ENCODE data around the gene BABAM1. TPM values are rescaled to one million over a fixed set of nuclear protein-coding genes. Genes with fewer than 3 reads are reported as not detected.

BABAM1 gene
- total and polyA plus RNA-seq, 8 donors: 25.5 to 71.1 (median 33.0) TPM

- intact Hi-C loops (cut with DNase I): no loop called here
- peak within 1 kb of the TSS; percentile 47 to 65 (median 64) for H3K4me3 ChIP-seq
- peak; percentile 93 to 97 (median 94) for ATAC-seq
- H3K27ac ChIP-seq: peak within 1 kb of the TSS; percentile 77 to 91 (median 84)
- TF ChIP-seq, protein P1, sequence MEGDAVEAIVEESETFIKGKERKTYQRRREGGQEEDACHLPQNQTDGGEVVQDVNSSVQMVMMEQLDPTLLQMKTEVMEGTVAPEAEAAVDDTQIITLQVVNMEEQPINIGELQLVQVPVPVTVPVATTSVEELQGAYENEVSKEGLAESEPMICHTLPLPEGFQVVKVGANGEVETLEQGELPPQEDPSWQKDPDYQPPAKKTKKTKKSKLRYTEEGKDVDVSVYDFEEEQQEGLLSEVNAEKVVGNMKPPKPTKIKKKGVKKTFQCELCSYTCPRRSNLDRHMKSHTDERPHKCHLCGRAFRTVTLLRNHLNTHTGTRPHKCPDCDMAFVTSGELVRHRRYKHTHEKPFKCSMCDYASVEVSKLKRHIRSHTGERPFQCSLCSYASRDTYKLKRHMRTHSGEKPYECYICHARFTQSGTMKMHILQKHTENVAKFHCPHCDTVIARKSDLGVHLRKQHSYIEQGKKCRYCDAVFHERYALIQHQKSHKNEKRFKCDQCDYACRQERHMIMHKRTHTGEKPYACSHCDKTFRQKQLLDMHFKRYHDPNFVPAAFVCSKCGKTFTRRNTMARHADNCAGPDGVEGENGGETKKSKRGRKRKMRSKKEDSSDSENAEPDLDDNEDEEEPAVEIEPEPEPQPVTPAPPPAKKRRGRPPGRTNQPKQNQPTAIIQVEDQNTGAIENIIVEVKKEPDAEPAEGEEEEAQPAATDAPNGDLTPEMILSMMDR (IDR thresholded peaks at IDR 0.05): no peak
- FAIRE-seq: no peak
- no peaks in the 10 kb centered on the region for H3K4me1 ChIP-seq
- no peaks in the 10 kb centered on the region for H3K27me3 ChIP-seq
- WGBS, 2 donors: 0% methylated on average over 72 to 90 of the region's 90 CpGs
- no peaks in the 10 kb centered on the region for H3K9me3 ChIP-seq
- no peaks in the 10 kb centered on the region for H3K36me3 ChIP-seq
- peak; percentile 97 to 99 (median 98) for DNase-seq
Observed at GRCh38 chr19:17226002-17226933, 41.0 kb upstream of the BABAM1 start, which contains the start of gene OCEL1. Gene OCEL1, plus strand, starts transcription at chr19:17226226. Its CDS starts 22 bp downstream, at chr19:17226248.

DNA sequence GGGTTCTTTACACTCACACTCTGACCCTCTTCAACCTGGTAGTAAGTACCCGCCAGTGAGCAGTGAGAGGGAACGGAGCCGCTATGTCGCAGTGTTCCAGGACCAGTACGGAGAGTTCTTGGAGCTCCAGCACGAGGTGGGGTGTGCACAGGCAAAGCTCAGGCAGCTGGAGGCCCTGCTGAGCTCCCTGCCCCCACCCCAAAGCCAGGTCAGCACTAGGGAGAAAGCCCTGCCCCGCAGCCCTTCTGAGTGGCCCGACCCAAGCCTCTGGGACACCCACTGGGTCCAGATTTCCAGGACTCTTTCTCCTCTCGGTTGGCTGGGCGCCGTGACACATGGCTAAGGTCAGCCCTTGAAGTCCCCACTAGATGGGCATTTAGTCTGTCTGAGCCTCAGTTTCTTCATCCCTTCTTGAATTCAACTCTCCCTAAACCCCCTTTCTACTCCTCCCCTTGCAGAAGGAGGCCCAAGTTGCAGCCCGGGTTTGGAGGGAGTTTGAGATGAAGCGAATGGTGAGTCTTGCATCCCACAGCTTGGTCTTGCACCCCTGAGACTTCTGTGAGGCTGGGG is 39.4 kb upstream of the BABAM1 start:
- DNase-seq (peak in 2 of 6 donors; percentile 52 to 85), FAIRE-seq (no peak), ATAC-seq (peak in 1 of 4 donors; percentile 9)
- H3K36me3 ChIP-seq: peaks cover 0 to 9% (median 8%) of the 10 kb centered on the region in 3 donors
- TF ChIP-seq, protein P1 (IDR thresholded peaks at IDR 0.05): no peak
- no peaks in the 10 kb centered on the region for H3K4me1 ChIP-seq
- no peak overlapping the region for H3K4me3 ChIP-seq
- peak overlapping the region in 2 of 4 donors; percentile 4 to 17 for H3K27ac ChIP-seq
- 46 to 56% methylated on average over 13 of the region's 13 CpGs for WGBS, 2 donors
- no peaks in the 10 kb centered on the region for H3K27me3 ChIP-seq
- intact Hi-C loops (cut with DNase I): no loop called here
- H3K9me3 ChIP-seq: no peaks in the 10 kb centered on the region

DNA sequence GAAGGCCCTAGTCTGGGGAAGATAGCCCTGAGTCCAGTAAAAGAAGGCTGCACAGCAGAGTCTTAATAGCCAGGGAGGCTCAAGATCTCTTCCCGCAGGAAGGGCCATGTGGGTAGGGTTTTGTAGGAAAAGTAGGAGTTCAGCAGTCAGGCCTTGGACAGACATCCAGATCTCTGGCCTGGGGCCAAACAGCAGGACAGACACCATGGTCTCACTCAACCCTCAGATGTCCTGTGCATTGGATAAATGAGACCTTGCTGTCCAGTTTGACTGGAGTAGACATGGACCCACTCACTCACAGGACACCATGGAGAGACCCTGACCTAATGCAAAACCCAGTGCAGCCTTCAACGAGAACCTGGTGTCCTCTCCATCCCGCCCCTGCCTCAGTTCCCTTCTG is 37.4 kb upstream of the BABAM1 start:
- Histone ChIP-seq H3K27ac (no peak overlapping the region), H3K9me3 (no peaks in the 10 kb centered on the region), H3K36me3 (peaks cover 0 to 11% (median 8%) of the 10 kb centered on the region in 3 donors), H3K27me3 (no peaks in the 10 kb centered on the region), H3K4me1 (peaks cover 0 to 1% (median 0%) of the 10 kb centered on the region in 3 donors), H3K4me3 (no peak overlapping the region)
- WGBS, 2 donors: 96 to 98% methylated on average over 3 of the region's 3 CpGs
- ATAC-seq (no peak), DNase-seq (no peak), FAIRE-seq (no peak)
- TF ChIP-seq, protein P1 (IDR thresholded peaks at IDR 0.05): no peak
- intact Hi-C loops (cut with DNase I): no loop called here

DNA sequence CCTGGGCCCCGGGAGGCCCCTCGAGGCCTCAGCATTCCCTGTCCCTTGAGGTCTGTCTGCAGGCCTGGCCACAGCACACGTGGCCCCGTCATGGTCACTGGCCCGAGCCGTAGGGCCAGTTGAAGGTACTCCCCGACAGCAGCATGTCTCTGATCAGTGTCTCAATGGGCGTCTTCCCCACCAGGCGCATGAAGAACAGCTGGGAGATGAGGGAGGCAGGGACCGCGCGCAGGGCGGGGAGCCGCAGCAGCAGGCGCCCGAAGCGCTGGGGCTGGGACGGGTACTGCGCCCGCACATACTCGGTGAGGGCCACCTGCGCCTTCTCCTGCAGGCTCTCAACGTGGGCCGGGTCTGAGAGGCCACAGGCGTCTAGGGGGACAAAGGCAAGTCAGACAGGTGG is 35.0 kb upstream of the BABAM1 start:
- H3K4me1 ChIP-seq: peaks cover 0 to 16% (median 5%) of the 10 kb centered on the region in 3 donors
- TF ChIP-seq, protein P1 (IDR thresholded peaks at IDR 0.05): no peak
- peaks cover 0 to 11% (median 8%) of the 10 kb centered on the region in 3 donors for H3K36me3 ChIP-seq
- H3K9me3 ChIP-seq: no peaks in the 10 kb centered on the region
- 89 to 92% methylated on average over 25 of the region's 25 CpGs for WGBS, 2 donors
- FAIRE-seq (no peak), ATAC-seq (no peak), DNase-seq (no peak)
- H3K27ac ChIP-seq: no peak overlapping the region
- intact Hi-C loops (cut with DNase I): no loop called here
- H3K27me3 ChIP-seq: no peaks in the 10 kb centered on the region
- no peak overlapping the region for H3K4me3 ChIP-seq

Data from pancreas (tissue), 10 donors.